Ureter (tissue), 1 donor: ENCODE measurements around the gene RAB40AL. TPM values are rescaled to one million over a fixed set of nuclear protein-coding genes. Genes with fewer than 3 reads are reported as not detected.
"Not testable (repeated sequence)": the region's sequence is repeated elsewhere in the genome, so short reads cannot be mapped to it uniquely, and the experiment has no call there.

ENCODE experiments used
- DNase-seq: peaks from one replicate; pipeline ENCODE4 v3.0.0-alpha.2; 2020; ENCODE audit warnings: low spot score
- total RNA-seq: library from RNA; stranded (reverse); gene quantifications from one replicate; pipeline ENCODE4 v1.2.4, GENCODE V29; 2023
- donor health status: DM: yes; HTN: yes; CAD: no.

Gene RAB40AL
- 2.3 TPM for total RNA-seq

- DNase-seq = not testable (repeated sequence)
Measured at GRCh38 chrX:102936972-102937371, at the start of gene RAB40AL. TSS of gene RAB40AL (plus strand) at chrX:102937272. CDS start at chrX:102937319, 47 bp downstream.

- DNase-seq = no peak
Measured at GRCh38 chrX:102887687-102888086, 49.4 kb upstream of the RAB40AL start.

GRCh38 chrX:102892103-102892502, 45.0 kb upstream of the RAB40AL start:
- DNase-seq = no peak

GRCh38 chrX:102899940-102900916, 36.8 kb upstream of the RAB40AL start:
- peak; percentile 52 for DNase-seq

- no peak for DNase-seq
Measured at GRCh38 chrX:102902355-102902754, 34.7 kb upstream of the RAB40AL start.

GRCh38 chrX:102930990-102931756, 5.9 kb upstream of the RAB40AL start:
- DNase-seq = no peak

GRCh38 chrX:102934624-102935023, 2.4 kb upstream of the RAB40AL start:
- DNase-seq = no peak

- DNase-seq = no peak
Measured at GRCh38 chrX:102950908-102951866, 14.1 kb downstream of the RAB40AL start.

GRCh38 chrX:102957751-102958150, 20.7 kb downstream of the RAB40AL start:
- DNase-seq = no peak

GRCh38 chrX:102958794-102959193, 21.7 kb downstream of the RAB40AL start:
- DNase-seq = no peak

GRCh38 chrX:102959471-102959870, 22.4 kb downstream of the RAB40AL start:
- no peak for DNase-seq

GRCh38 chrX:102963955-102964354, 26.9 kb downstream of the RAB40AL start:
- no peak for DNase-seq

GRCh38 chrX:102964940-102965339, 27.9 kb downstream of the RAB40AL start:
- DNase-seq = no peak

GRCh38 chrX:102966701-102967100, 29.6 kb downstream of the RAB40AL start:
- no peak for DNase-seq

GRCh38 chrX:102968216-102968615, 31.1 kb downstream of the RAB40AL start:
- no peak for DNase-seq

- DNase-seq = not testable (repeated sequence)
Measured at GRCh38 chrX:102971536-102971935, 34.5 kb downstream of the RAB40AL start.

GRCh38 chrX:102975016-102975415, 37.9 kb downstream of the RAB40AL start:
- no peak for DNase-seq

- DNase-seq = no peak
Measured at GRCh38 chrX:102976286-102976685, 39.2 kb downstream of the RAB40AL start.

GRCh38 chrX:102976793-102977495, 39.9 kb downstream of the RAB40AL start:
- DNase-seq = no peak

- no peak for DNase-seq
Measured at GRCh38 chrX:102978594-102978993, 41.5 kb downstream of the RAB40AL start.

GRCh38 chrX:102979536-102979935, 42.5 kb downstream of the RAB40AL start:
- no peak for DNase-seq
